ENCODE results near the gene TXNRD2. TPM values are rescaled to one million over a fixed set of nuclear protein-coding genes. Genes with fewer than 3 reads are reported as not detected.

TXNRD2 gene
- total RNA-seq, 1 donor from 2014 or later: 6.4 TPM

DNA sequence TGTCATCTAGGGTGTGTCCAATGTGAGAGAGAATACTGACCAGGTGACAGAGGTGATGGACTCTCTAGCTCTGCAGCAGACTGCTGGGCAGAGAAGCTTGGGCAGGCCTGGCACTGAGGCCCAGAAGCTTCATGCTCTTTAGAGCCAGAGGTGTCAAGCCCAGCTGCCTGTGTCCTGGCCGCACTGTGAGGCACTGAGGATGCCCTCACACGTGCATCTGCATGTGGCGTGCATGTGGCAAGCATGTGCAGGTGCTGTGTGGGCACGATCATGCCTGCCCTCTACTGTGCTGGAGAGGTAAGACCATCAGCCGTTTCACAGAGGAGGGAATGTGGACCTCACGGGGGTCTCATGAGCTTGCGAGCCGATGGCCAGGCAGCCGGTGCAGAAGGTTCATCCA is 15.8 kb upstream of the TXNRD2 start:
- H3K36me3 Mint-ChIP-seq (ENCODE audit: unreplicated experiment): no peaks in the 10 kb centered on the region
- peaks cover 11% of the 10 kb centered on the region for H3K4me1 Mint-ChIP-seq (ENCODE audit: low read depth, unreplicated experiment)
- no peak overlapping the region for H3K4me3 Mint-ChIP-seq (ENCODE audit: unreplicated experiment)
- no peak overlapping the region for H3K27ac Mint-ChIP-seq (ENCODE audit: unreplicated experiment)
- DNase-seq: peak; percentile 13
- TF ChIP-seq CTCF (IDR thresholded peaks at IDR 0.05; ENCODE audit: partially characterized antibody, unreplicated experiment): no peak
- H3K27me3 Mint-ChIP-seq (ENCODE audit: unreplicated experiment): peaks cover 5% of the 10 kb centered on the region
- peaks cover 6% of the 10 kb centered on the region for H3K9me3 Mint-ChIP-seq (ENCODE audit: unreplicated experiment)

- Mint-ChIP-seq H3K9me3 (ENCODE audit: unreplicated experiment) (peaks cover 4% of the 10 kb centered on the region), H3K4me3 (ENCODE audit: unreplicated experiment) (no peak overlapping the region), H3K4me1 (ENCODE audit: low read depth, unreplicated experiment) (peaks cover 11% of the 10 kb centered on the region), H3K27ac (ENCODE audit: unreplicated experiment) (no peak overlapping the region), H3K36me3 (ENCODE audit: unreplicated experiment) (no peaks in the 10 kb centered on the region), H3K27me3 (ENCODE audit: unreplicated experiment) (peaks cover 5% of the 10 kb centered on the region)
- no peak for TF ChIP-seq CTCF (IDR thresholded peaks at IDR 0.05; ENCODE audit: partially characterized antibody, unreplicated experiment)
- peak; percentile 10 for DNase-seq
Measured at GRCh38 chr22:19955241-19956128, 13.9 kb upstream of the TXNRD2 start.

DNA sequence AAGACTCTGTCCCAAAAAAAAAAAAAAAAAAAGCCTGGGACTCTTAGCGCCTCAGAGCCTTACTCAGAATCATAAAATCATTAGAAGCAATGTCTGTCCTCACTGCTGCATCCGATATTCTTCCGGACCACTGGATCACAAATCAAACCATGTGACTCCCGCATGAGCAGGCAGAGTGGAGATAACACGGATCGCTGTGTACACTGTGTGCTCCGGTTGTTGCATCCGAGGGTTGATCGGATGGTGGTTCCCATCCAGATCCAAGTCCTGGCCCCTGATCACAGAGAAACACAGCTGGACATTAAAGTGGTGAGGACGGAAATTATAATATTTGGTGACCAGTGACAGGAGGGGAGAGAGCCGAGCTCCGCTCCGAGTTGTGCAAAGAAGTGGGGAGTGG is 9.7 kb upstream of the TXNRD2 start:
- H3K27me3 Mint-ChIP-seq (ENCODE audit: unreplicated experiment): peaks cover 8% of the 10 kb centered on the region
- H3K4me1 Mint-ChIP-seq (ENCODE audit: low read depth, unreplicated experiment): peaks cover 12% of the 10 kb centered on the region
- DNase-seq: no peak
- H3K36me3 Mint-ChIP-seq (ENCODE audit: unreplicated experiment): no peaks in the 10 kb centered on the region
- H3K9me3 Mint-ChIP-seq (ENCODE audit: unreplicated experiment): peaks cover 4% of the 10 kb centered on the region
- no peak overlapping the region for H3K4me3 Mint-ChIP-seq (ENCODE audit: unreplicated experiment)
- H3K27ac Mint-ChIP-seq (ENCODE audit: unreplicated experiment): no peak overlapping the region
- no peak for TF ChIP-seq CTCF (IDR thresholded peaks at IDR 0.05; ENCODE audit: partially characterized antibody, unreplicated experiment)

DNA sequence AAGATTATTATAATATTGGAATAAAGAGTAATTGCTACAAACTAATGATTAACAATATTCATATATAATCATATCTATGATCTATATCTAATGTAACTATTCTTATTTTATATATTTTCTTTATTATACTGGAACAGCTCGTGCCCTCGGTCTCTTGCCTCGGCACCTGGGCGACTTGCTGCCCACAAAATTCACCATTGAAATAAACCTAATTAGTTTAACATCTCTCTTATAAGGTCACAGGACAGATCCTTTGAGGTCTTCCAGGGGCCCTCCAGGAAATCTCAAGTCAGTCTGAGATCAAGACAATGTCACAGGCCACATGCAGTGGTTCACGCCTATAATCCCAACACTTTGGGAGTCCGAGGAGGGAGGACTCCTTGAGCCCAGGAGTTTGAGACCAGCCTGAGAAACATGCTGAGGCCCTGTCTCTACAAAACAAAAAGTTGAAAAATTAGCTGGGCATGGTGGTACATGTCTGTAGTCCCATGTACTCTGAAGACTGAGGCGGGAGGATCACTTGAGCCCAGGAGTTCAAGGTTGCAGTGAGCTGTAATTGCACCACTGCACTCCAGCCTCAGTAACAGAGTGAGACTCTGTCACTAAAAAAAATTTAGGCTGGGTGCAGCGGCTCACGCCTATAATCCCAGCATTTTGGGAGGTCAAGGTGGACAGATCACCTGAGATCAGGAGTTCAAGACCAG is 6.6 kb upstream of the TXNRD2 start:
- H3K36me3 Mint-ChIP-seq (ENCODE audit: unreplicated experiment): no peaks in the 10 kb centered on the region
- no peak overlapping the region for H3K27ac Mint-ChIP-seq (ENCODE audit: unreplicated experiment)
- peaks cover 8% of the 10 kb centered on the region for H3K4me1 Mint-ChIP-seq (ENCODE audit: low read depth, unreplicated experiment)

More for the DNA sequence above, 6.6 kb upstream of the TXNRD2 start:
- TF ChIP-seq CTCF (IDR thresholded peaks at IDR 0.05; ENCODE audit: partially characterized antibody, unreplicated experiment): peak; percentile 11
- no peak for DNase-seq
- H3K4me3 Mint-ChIP-seq (ENCODE audit: unreplicated experiment): no peak overlapping the region
- no peaks in the 10 kb centered on the region for H3K9me3 Mint-ChIP-seq (ENCODE audit: unreplicated experiment)
- peaks cover 3% of the 10 kb centered on the region for H3K27me3 Mint-ChIP-seq (ENCODE audit: unreplicated experiment)

Data from glutamatergic neuron (in vitro differentiated cells).